Activated B cell treated with CpG ODN at 0.5 μM for 24 hours (primary cell): ENCODE results near the gene PALLD. TPM values are rescaled to one million over a fixed set of nuclear protein-coding genes. Genes with fewer than 3 reads are reported as not detected.

ENCODE experiments used
- ATAC-seq: fragments of 200-7000 bp; cut with Tn5 transposase; one replicate; pipeline ENCODE4 v1.10.0; 2021; ENCODE audit warnings: low read depth, mild to moderate bottlenecking, moderate library complexity
- CTCF ChIA-PET: fragments of 350-600 bp; sonication (Branson Sonifier 250); formaldehyde crosslinking; loops from one replicate; lab custom pipeline; 2021; ENCODE audit warnings: antibody characterized with exemption; lab: Charles Lee
- POLR2A ChIA-PET: fragments of 350-600 bp; sonication (Branson Sonifier 250); formaldehyde crosslinking; loops from one replicate; lab custom pipeline; 2021; ENCODE audit warnings: antibody characterized with exemption; lab: Charles Lee
- DNase-seq: peaks from one replicate; pipeline ENCODE4 v3.0.0; 2022
- H3K27ac Mint-ChIP-seq: one replicate; pipeline ENCODE4 v1.8.0; 2020; ENCODE audit warnings: mixed read lengths
- H3K27me3 Mint-ChIP-seq: one replicate; pipeline ENCODE4 v1.8.0; 2021; ENCODE audit warnings: mixed read lengths
- H3K36me3 Mint-ChIP-seq: one replicate; pipeline ENCODE4 v1.8.0; 2021; ENCODE audit warnings: low read depth, mixed read lengths
- H3K4me1 Mint-ChIP-seq: one replicate; pipeline ENCODE4 v1.8.0; 2021; ENCODE audit warnings: mixed read lengths
- H3K4me3 Mint-ChIP-seq: one replicate; pipeline ENCODE4 v1.8.0; 2020; ENCODE audit warnings: mild to moderate bottlenecking, mixed read lengths
- H3K9me3 Mint-ChIP-seq: one replicate; pipeline ENCODE4 v1.8.0; 2020; ENCODE audit warnings: mixed read lengths
- CTCF ChIP-seq: fragments of 200-600 bp; IDR thresholded peaks from one replicate; pipeline ENCODE4 v1.8.0; 2022; ENCODE audit warnings: antibody characterized with exemption, mild to moderate bottlenecking
- intact Hi-C: fragments of 100-400 bp; cut with micrococcal nuclease; formaldehyde crosslinking; loops from one replicate; pipeline ENCODE4 v1.15.1; 2024
- total RNA-seq: library from RNA; stranded (reverse); gene quantifications from 2 replicates; pipeline ENCODE4 v1.2.3, GENCODE V29; 2022

PALLD gene
- total RNA-seq, 1 donor from 2014 or later = 0.44 TPM

DNA sequence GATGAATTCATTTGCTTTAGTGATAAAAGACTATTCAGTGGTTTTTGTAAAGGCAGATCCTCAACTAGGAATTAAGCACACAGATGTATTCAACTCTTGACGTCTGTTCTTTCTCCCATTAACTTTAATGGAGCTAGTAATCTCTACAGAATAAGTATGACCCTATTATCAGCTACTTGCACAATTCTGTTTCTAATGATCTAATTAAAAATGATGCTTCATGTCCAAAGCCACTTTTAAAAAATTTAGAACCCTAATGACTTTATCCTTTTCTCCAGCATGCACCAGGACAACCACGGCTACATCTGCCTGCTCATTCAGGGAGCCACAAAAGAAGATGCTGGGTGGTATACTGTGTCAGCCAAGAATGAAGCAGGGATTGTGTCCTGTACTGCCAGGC is 427.8 kb downstream of the PALLD start:
- Mint-ChIP-seq H3K36me3 (no peaks in the 10 kb centered on the region), H3K27me3 (no peaks in the 10 kb centered on the region), H3K4me3 (no peak overlapping the region), H3K4me1 (no peaks in the 10 kb centered on the region), H3K9me3 (no peaks in the 10 kb centered on the region), H3K27ac (no peak overlapping the region)
- intact Hi-C loops = no loop called here
- CTCF ChIA-PET = interaction anchor here (0.8 to 5.1 kb wide), 14 partner anchors 10 to 1123 kb away, joined by 3 to 42 read pairs (median 4); partner anchors contain the start of gene CBR4
- POLR2A ChIA-PET = no interaction called here
- ATAC-seq (no peak), DNase-seq (no peak)
- TF ChIP-seq CTCF = no peak

DNA sequence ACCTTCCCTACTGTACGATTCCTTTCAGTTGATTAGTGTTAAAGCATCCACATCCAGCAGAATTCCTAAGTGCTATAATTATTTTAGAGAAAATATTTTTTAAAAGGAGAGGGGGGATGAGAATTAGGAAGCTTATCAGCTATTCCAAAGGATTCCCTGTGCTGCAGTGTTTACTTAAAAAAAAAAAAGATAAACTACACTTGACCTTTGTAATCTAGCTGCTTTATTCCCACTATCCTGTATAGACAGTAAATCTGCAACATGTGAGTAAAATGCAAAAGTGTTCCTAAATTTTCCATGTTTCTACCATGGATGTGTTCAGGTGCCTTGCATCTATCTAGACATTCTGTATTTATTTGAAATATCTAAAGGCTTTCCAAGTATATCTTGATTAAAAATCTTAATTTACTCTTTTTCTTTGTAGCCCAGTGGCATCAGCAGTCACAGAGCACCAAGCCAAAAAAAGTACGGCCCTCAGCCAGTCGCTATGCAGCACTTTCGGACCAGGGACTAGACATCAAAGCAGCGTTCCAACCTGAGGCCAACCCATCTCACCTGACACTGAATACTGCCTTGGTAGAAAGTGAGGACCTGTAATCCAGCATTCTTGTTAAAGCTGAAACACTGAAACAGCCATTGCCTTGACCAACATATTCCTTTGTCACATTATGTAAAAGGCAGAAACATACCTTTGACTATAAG is 429.1 kb downstream of the PALLD start:
- intact Hi-C loops = no loop called here
- H3K4me1 Mint-ChIP-seq = no peaks in the 10 kb centered on the region
- CTCF ChIA-PET = interaction anchor here (1.3 kb wide), 1 partner anchor 559 kb away, joined by 4 read pairs; no protein-coding TSS in a partner anchor
- DNase-seq (no peak), ATAC-seq (no peak)
- H3K27me3 Mint-ChIP-seq = no peaks in the 10 kb centered on the region
- POLR2A ChIA-PET = no interaction called here
- no peaks in the 10 kb centered on the region for H3K9me3 Mint-ChIP-seq
- no peak overlapping the region for H3K4me3 Mint-ChIP-seq
- no peak for TF ChIP-seq CTCF
- H3K36me3 Mint-ChIP-seq = no peaks in the 10 kb centered on the region
- no peak overlapping the region for H3K27ac Mint-ChIP-seq

DNA sequence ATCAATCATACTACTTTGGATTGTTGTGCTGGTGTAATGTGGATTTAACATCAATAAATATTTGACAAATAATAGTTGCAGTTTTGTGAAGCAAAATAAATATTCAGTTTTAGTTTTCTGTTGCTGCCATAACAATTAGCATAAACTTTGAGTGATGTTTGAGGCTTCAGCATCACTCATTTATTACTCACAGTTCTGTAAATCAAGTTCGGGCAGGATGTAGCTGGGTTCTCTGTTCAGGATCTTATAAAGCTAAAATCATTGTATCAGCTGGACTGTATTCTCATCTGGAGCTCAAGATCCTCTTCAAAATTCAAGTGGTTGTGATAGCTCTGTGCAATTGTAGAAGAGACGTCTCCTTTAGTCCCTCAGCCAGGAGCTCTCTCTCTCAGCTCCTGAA is 431.5 kb downstream of the PALLD start:
- POLR2A ChIA-PET = no interaction called here

GRCh38 chr4:168928875-168929274 is 432.0 kb downstream of the PALLD start:
- no peak for DNase-seq
- CTCF ChIA-PET = no interaction called here

More for the DNA sequence above, 431.5 kb downstream of the PALLD start:
- DNase-seq (no peak), ATAC-seq (no peak)
- Mint-ChIP-seq H3K4me1 (no peaks in the 10 kb centered on the region), H3K9me3 (peaks cover 10% of the 10 kb centered on the region), H3K27me3 (no peaks in the 10 kb centered on the region), H3K27ac (no peak overlapping the region), H3K4me3 (no peak overlapping the region), H3K36me3 (peaks cover 7% of the 10 kb centered on the region)
- CTCF ChIA-PET = no interaction called here
- intact Hi-C loops = no loop called here
- no peak for TF ChIP-seq CTCF

More at GRCh38 chr4:168928875-168929274, 432.0 kb downstream of the PALLD start:
- TF ChIP-seq CTCF = no peak
- H3K27me3 Mint-ChIP-seq = no peaks in the 10 kb centered on the region
- H3K4me3 Mint-ChIP-seq = no peak overlapping the region
- H3K27ac Mint-ChIP-seq = no peak overlapping the region
- H3K9me3 Mint-ChIP-seq = peaks cover 14% of the 10 kb centered on the region
- H3K36me3 Mint-ChIP-seq = peaks cover 7% of the 10 kb centered on the region
- ATAC-seq = no peak
- POLR2A ChIA-PET = no interaction called here
- intact Hi-C loops = no loop called here
- H3K4me1 Mint-ChIP-seq = no peaks in the 10 kb centered on the region
